Measurements from ENCODE around the gene KIF26A.
"Not testable (repeated sequence)": the region's sequence is repeated elsewhere in the genome, so short reads cannot be mapped to it uniquely, and the experiment has no call there.

- not testable (repeated sequence) for TF ChIP-seq EZH2 (IDR thresholded peaks at IDR 0.05; ENCODE audit: borderline replicate concordance, low read length); CTCF (IDR thresholded peaks at IDR 0.05; ENCODE audit: low read length)
Observed at GRCh38 chr14:104208331-104208730, 69.9 kb downstream of the KIF26A start.

All from OCI-LY1 (cell line).